HG02623 (cell line): ENCODE data around the gene SRSF10.
"Not testable (repeated sequence)": the region's sequence is repeated elsewhere in the genome, so short reads cannot be mapped to it uniquely, and the experiment has no call there.

Experiments used
- ATAC-seq: cut with Tn5 transposase; IDR thresholded peaks from one replicate; pipeline ENCODE4 v1.9.1; 2021; ENCODE audit warnings: moderate library complexity; ENCODE audit not compliant: unreplicated experiment

Gene SRSF10

DNA sequence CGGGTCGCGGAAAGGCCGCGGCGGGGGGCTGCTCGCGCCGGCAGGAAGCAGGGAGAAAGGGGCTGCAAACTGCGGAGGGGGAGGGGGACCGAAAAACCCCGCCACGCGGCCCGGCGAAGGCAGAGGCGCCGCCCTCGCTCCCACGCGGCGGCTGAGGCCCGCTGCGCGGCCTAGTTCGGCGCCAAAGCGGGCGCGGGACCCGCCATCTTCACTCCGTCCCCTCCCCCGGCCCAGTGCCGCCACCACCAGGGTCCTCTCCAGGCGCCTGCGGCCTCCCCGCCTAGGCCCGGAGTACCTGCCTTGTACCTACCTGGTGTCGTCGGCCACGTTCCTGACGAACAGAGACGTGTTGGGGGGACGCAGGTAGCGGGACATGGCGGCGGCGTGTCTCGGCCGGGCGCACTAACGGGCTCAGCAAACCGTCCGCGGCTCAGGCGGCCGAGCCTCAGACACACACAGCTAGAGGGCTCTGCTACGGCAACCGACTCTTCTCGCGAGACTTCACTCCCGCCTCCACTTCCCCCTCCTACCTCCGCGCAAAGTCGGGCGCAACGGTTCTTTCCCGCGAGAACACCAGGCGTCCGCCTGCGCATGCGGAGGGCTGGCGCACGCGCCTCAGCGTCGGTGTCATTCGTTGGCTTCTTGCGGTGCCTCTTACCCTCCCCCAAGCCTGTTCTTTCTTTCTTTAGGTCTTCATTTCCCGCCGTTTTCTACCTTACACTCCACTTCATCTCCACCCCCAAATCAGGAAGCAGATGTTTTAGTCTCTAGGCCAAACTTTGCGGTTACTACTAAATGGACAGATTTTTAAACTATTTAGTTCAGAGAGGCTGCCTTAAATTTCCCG is at the start of gene SRSF10:
Gene SRSF10 (minus strand): TSS at position 447 of the 847 bp plus-strand sequence. CDS start 72 bp downstream, at position 375.
- ATAC-seq, result peak; percentile 87

DNA sequence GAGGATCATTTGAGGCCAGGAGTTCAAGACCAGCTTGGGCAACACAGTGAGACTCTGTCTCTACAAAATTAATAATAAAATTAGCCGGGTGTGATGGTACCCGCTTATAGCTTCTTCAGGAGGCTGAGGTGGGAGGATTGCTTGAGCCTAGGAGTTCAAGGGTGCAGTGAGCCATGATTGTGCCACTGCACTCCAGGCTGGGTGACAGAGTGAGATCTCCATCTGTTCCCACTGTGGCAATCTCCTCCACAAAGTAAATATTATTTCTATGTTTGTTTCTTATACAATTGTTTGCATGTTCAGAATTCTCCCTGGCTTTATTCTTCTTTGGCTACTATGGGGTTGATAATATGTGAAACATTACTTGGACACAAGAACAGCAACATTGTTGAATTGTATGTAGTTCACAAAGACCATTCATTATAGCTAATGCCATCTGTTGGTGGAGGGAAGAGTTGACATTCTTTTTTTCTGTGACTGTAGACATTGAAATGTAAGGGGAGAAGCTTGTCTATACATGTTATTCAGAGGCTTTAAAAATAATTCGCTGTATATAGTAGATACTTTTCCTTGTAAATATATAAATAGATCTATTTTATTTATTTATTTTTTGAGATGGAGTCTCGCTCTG is 47.8 kb upstream of the SRSF10 start:
- ATAC-seq, result no peak

DNA sequence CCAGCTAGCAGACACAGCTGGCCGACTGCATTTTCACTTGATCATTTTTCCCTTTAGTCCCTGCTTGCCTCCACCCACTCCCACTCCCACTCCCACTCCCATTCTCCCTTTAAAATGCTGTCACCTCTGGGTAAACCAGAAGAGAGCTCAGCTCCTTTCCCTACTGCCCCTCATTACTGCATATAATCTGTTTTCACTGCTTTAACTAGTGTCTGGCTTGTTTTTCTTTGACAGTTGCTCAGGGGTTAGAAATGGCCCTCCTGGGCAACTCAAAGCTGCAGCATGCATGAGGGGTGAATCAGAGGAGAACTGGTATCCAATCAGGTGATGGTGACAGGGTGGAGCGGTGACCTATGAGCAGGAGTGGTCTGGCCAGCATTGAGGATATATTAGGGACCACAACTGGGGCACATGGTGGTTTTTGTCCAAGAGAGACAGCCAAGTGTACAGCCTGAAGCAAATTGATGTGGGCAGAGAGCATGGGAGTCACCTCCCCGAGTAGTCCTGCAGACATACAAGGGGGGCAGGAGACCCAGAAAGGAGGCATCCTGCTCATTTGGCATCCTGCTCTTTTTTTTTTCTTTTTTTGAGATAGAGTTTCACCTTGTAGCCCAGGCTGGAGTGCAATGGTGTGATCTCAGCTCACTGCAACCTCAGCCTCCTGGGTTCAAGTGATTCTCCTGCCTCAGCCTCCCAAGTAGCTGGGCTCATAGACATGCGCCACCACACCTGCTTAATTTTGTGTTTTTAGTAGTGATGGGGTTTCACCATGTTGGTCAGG is 42.6 kb upstream of the SRSF10 start:
- ATAC-seq, result no peak

DNA sequence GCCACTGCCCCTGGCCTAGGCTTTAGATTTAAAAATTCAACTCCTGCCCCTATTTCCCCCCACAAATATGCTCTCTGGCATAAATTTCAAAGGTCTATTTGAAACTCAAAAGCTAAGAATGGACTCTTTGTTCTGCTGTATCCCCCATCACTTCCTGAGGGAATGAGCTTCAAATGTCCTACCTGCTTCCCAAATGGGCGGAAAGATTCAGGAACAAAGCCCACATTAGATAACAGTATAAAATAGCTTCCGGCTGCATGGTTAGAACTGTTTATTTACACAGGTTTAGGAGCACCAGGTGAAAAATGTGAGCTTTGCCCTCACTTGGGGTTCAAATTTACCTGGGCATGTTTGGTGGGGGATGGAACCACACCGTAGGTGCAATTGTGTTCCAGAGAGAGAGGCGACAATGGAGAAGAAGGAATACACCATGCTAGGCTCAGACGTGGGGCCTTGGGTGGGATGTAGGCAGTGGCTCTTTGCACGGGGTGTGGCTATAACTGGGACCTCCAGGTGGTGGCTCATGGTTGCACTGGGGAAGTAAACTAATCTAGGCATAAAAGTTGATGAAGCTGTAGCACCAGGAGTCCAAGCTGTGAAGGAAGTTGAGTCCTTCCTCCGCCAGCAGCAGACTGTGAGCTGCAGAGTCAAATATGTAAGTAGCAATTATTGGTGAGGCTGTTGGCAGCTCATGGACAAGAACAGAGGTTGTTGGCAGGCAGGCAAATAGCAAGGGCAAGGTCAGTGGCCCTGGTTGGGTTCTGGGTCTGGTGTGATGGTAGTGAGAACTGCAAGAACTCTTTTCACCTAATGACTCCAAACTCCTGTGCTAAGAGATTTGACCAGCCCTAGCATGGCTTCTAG is 41.5 kb upstream of the SRSF10 start:
- no peak for ATAC-seq

DNA sequence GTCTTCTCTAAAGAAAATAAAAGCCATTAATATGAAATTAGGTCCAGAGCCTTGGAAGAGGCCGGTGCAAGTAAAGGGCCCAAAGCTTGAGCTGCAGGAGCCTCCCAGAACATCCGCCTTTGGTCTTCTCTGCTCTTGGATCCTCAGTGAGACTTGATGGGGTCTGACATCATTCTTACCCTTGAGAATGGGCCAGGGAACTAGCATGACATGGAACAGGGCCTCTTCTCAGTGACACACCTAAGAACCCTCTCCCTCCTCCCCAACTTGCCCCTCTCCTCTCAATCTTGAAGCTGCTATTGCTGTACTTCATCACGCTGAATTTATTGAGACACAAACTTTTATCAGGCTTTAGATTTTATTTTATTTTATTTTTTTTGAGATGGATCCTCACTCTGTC is 40.3 kb upstream of the SRSF10 start:
- no peak for ATAC-seq

DNA sequence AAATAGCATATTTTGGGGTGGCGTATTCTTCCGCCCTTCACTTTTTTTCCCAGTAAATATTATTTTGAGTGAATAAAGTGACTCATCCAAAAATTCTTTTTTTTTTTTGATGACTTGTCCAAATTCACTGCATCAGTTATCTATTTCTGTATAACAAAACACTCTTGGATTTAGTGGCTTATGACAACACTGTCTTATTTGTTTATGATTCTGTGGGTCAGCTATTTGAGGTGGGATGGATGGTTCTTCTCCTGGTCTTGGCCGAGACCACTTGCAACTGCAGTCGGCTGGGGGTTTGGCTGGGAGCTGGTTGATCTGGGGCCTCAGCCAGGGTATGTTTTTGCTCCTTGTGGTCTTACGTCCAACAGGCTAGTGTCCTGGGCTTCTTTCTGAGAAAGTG is 39.9 kb upstream of the SRSF10 start:
- ATAC-seq, result no peak

DNA sequence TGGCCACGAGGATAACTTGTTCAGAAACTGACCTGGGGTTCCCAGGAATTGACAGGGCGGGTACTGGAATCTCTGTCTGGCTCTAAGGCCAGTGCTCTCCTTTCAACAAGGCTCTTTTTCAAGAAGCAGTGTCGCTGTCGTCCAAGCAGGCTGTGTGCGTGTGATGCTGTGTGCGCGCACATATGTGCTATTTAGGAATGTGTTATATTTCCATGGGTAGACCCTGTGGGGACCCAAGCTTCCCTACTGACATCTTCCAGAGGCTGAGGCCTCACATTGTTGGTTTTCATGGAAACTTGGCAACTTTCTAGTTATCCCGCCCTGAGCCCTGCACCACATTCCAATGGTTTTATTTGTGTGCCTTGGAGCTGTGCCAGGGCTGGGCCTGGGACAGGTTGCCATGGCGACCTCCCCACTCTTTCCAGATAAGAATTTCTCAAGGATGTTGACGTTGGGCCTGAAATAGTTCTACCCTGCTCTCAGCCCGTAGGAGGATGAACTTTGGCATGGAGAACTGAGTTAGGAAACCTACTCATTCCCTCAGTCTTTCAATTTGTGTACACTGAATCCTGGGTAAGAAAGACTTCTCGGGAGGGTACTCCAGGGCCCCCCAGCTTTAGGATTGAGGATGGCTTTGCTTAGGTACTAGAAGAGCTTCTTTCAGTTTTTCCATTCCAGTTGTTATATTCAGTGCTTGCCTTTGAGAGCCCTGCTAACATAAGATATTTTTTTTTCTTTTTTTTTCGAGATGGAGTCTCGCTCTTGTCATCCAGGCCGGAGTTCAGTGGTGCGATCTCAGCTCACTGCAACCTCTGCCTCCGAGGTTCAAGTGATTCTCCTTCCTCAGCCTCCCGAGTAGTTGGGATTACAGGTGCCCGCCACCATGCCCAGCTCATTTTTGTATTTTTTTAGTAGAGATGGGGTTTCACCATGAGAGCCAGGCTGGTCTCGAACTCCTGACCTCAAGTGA is 38.8 kb upstream of the SRSF10 start:
- ATAC-seq, result no peak

DNA sequence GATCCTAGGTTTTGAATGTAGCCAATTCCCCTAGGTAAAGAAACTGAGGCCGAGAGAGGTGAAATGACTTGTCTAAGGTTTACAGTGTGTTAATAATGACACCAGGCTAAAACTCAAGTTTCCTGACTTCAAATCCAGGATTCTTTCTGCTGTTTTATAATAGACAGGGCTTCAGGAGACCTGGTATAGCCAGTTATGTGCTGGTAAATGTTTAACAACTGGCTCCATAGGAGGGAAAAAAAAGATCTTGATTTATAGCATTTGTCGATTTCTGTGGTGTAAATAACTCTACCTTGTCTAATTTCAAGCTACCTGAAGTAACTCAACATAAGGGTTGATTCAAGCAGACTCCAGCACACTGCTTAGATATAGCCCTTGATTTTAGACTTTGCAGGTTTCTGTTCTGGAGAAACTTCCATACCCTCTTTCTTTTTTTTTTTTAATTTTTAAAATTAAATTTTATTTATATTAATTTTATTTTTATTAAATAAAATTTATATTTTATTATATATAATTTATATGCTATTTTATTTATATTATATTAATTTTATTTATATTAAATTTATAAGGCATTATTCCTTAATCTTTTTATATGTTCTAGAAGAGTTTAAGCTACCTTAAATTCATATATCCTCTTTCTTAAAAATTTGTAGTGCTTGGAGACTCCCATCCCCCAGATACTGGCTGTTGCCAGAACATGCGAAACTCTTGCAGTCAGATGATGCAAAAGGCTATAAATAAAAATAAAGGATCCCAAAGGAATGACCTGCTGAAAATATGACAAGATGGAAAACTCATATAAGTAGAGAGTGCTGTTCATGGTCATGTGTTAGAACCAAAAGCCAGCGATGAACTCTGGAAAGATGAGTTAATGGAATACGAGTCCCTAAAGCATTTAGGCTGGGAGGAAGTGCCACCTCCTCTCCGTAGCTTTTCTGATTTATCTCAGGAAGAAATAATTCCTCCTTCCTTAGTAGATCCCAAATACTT is 35.4 kb upstream of the SRSF10 start:
- no peak for ATAC-seq

DNA sequence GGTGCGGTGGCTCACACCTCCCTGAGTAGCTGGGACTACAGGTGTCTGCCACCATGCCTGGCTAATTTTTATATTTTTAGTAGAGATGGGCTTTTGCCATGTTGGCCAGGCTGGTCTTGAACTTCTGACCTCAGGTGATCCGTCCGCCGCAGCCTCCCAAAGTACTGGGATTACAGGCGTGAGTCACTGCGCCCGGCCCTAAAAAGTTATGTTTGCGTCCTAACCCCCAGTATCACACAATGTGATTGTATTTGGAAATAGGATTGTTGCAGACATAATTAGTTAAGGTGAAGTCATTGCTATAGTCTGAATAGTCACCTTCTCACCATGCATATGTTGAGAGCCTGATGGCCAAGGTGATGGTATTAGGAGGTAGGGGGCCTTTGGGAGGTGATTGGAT is 32.8 kb upstream of the SRSF10 start:
- not testable (repeated sequence) for ATAC-seq

DNA sequence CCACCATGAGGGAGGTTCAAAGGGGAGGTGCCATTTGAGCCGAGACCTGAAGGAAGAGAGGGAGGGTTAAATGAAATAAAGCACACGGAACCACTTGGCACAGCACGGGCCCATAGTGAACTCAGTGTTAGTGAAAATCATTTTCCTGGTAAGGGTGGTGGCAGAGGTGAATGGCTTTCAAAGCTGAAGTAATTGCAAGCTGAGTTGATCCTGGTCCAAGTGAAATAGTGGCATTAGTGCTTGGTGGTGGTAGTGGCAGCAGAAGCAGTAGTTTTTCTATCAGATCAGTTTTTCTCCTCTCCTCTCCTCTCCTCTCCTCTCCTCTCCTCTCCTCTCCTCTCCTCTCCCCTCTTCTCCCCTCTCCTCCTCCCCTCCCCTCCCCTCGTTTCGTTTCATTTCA is 30.5 kb upstream of the SRSF10 start:
- ATAC-seq, result no peak

DNA sequence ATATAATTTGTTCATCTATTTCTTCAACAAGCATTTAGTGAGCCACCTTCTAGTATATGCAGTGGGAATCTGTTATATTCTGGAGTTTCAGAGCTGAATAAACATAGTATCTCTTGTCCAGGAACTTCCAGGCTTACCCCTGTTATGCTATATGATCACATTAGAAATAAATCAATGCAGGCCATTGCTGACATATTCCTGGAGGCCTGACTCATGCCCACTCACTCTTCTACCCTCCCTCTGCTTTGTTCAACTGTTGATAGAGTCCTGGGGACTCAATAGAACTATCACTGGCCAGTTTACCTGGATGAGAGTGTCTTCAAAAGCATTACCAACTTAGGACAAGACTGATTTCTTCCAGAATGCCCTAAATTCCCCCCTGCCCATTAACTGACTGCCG is 29.3 kb upstream of the SRSF10 start:
- ATAC-seq, result no peak

DNA sequence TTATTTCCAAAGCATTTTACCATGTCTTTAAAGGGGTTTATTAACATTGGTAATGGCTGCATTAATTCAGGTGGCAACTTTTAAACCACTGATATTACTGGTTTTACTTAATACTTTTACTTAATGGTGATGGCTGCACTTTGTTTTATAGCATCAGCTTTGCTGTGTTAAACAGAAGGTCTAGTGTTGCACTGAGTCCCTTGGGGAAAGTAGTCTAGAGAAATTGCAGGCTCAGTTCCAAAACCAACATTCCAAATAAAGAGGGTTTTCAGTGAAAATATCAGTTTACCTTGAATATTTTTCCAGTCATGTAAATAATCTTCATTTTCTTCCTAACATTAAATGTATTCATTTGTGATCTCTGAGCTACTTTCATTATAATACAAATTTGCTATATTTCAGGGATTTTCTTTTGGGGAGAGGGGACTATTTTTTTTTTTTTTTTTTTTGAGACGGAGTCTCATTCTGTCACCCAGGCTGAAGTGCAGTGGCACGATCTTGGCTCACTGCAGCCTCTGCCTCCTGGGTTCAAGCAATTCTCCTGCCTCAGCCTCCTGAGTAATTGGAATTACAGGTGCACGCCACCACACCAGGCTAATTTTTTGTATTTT is 28.6 kb upstream of the SRSF10 start:
- ATAC-seq, result not testable (repeated sequence)

DNA sequence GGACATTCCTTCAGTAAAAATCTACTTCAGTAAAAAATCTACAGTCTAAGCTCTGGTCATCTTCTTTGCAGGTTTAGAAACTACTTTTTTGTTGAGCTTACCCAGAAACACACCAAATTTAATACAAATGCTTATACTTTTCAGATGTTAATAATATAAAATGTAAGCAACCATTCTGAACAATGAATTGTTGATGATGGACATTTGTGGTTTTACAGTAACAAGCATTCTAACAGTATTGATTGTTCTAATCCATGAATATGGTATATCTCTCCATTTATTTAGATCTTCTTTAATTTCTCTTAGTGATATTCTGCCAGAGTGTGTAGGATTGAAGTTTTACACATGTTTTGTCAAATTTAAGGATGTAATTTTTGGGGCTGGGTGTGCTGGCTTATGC is 27.0 kb upstream of the SRSF10 start:
- no peak for ATAC-seq

DNA sequence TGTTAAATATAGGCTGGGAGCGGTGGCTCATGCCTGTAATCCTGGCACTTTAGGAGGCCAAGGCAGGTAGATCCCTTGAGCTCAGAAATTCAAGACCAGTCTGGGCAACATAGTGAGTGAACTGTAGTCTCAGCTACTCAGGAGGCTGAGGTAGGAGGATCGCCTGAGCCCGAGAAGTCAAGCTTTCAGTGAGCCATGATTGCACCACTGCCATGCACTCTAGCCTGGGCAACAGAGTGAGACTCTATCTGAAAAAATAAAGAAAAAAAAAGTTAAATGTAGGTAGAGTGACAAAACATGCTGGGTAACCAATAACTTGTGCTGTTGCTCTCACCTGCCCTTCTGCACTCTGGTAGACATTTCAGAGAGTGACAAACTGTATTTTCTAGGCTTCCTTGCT is 25.0 kb upstream of the SRSF10 start:
- ATAC-seq, result no peak

DNA sequence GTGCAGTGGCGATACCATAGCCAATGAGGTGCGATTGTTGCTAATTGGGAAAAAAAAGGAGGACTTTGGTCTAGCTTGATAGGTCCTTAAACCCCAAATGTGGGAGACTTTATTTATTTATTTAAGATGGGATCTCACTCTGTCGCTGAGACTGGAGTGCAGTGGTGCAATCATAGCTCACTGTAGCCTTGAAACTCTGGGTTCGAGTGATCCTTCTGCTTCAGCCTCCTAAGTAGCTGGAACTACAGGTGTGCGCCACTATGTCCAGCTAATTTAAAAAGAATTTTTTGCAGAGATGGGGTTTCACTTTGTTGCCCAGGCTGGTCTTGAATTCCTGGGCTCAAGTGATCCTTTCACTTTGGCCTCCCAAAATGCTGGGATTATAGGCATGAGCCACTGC is 24.0 kb upstream of the SRSF10 start:
- no peak for ATAC-seq

DNA sequence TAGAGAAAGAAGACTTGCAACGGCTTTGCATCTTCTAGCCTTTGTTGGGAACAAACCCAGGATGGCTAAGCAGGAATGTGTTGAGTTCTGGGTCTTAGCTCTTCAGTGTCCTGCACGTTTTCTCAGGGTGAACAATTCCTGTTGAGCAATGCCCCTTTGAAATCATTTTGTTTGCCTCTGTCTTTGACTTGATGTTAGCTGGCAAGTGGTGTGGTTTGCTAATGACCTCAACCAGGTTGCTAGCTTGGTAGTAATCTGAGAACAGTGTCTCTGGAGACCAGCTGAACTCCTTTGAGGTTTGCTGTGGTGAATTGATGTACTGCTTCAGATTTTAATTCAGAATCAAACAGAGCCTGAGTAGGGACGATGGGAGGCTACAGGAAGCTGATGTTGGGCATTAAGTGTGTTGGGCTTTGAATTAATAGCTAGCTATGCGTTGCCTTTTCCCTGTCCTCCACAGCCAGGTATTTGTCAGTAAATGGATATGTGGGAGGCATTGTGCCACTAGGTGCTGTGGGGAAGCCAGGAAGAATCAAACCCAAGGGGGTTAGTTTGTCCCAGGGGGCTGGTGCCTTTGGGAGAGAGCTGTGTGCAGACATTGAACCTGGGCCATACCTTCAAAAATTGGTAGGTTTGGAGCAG is 23.3 kb upstream of the SRSF10 start:
- ATAC-seq, result no peak

DNA sequence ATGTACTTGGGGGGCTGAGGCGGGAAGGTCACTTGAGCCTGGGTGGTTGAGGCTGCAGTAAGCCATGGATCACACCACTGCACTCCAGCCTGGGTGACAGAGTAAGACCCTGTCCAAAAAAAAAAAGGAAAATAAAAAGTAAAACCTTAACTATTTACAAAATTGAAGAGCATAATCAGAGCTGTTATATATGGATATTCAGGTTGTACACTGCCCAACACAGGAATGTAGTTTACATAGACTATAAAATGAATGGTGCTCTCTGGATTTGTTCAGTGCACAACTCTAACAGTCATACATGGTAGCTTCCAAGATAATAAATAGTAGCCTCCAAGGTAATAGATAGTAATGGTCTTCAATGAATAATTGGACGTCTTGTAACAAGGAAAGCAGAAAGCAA is 22.6 kb upstream of the SRSF10 start:
- ATAC-seq, result no peak
